GM21423 (cell line): ENCODE results near the gene INPP4B.
A peak's percentile ranks its signal among the peaks of the same experiment; 100 is the strongest.

ENCODE experiments used
- ATAC-seq: cut with Tn5 transposase; IDR thresholded peaks from one replicate; pipeline ENCODE4 v1.9.1; 2021; ENCODE audit warnings: mild to moderate bottlenecking, moderate library complexity; ENCODE audit not compliant: unreplicated experiment

The INPP4B gene

GRCh38 chr4:142181021-142181420 is 665.1 kb downstream of the INPP4B start:
- no peak for ATAC-seq

- no peak for ATAC-seq
Observed at GRCh38 chr4:142169216-142169615, 676.9 kb downstream of the INPP4B start.

- no peak for ATAC-seq
Observed at GRCh38 chr4:142168181-142168580, 677.9 kb downstream of the INPP4B start.

DNA sequence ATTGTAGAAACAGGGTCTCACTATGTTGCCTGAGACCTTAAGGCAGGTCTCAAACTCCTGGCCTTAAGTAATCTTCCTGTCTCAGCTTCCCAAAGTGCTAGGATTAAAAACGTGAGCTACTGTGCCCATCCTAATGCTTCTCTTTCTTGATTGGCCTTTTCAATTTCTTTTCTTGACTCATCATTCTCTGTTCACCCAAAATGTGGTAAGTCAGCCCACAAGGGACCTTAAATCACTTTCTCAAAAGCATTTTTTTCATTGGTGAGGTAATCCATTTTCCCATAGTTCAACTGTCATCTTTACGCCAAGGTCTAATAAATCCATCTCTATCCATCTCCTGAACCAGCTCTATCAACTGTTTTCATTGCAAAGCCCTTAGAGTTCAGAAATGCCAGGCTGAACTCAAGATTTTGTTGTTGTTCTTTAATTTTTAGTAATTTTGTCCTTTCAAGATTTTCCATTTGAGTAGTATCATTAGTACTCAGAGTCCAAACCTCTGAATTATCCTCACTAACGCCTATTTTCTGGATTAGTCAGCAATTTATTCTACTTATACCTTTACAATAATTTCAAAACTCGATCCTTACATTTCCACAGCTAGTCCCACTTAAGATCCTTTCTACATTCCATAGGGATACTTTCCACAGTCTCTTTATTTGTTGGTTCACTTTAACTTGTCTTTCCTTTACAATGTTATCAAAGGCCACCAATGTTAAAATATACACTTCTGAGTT is 681.2 kb downstream of the INPP4B start:
- no peak for ATAC-seq

- no peak for ATAC-seq
Observed at GRCh38 chr4:142161086-142161485, 685.0 kb downstream of the INPP4B start.

DNA sequence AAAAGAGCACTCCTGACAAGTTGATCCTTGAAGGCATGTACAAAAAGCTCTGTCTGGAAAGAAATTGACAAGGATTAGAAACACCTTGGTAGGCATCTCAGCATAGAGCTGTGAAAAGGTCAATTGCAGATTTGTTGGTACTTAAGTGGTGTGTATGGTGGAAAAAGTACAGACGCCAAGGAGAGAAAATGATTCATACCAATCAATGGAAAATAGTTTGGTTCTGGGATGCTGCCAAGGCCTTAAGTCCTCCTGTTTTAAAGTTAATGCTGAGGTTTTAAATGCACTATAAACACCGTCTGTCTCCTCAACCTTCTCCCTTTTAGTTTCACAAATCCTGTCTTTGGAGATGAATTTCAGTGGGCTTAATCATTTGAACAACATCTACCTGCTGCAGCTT is 685.6 kb downstream of the INPP4B start:
- no peak for ATAC-seq

GRCh38 chr4:142158980-142159379 is 687.1 kb downstream of the INPP4B start:
- ATAC-seq = no peak

DNA sequence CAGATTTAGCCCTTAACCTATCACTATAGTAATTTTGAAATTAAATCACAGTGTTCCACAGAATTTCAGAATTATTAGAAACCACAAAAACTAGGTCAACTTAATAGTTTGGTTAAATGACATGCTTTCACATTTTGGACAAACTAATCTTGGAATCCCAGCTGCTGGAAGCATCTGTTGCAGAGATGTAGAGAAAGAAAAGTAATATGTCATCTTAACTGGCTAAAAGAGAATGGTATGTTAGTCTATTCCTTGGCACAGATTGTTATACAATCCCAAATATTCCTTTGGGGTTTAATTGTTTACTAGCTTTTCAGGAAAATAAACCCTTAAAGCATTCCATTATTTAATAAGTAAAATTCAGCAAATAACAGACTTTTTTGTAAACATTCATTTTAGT is 689.8 kb downstream of the INPP4B start:
- ATAC-seq = no peak

GRCh38 chr4:142155347-142155746 is 690.8 kb downstream of the INPP4B start:
- no peak for ATAC-seq

GRCh38 chr4:142150483-142150882 is 695.6 kb downstream of the INPP4B start:
- ATAC-seq = no peak

DNA sequence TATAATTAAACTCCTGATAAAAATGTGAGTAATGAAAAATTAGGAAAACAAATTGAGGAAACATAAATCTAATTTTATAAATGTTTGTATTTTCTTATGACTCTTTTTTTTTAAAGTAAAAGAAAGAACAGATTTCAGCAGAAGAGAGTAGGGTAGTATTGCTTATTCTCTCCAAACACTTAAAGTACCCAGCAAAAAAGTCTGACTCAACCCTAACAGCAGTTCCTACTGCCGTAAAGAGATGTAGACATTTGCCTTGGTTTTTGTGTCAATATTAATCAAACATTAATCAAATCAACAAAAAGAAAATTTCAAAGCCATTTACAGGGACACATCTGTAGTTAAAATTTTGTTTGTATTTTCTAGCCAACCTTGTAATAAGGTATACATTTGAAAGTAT is 701.3 kb downstream of the INPP4B start:
- ATAC-seq = no peak

DNA sequence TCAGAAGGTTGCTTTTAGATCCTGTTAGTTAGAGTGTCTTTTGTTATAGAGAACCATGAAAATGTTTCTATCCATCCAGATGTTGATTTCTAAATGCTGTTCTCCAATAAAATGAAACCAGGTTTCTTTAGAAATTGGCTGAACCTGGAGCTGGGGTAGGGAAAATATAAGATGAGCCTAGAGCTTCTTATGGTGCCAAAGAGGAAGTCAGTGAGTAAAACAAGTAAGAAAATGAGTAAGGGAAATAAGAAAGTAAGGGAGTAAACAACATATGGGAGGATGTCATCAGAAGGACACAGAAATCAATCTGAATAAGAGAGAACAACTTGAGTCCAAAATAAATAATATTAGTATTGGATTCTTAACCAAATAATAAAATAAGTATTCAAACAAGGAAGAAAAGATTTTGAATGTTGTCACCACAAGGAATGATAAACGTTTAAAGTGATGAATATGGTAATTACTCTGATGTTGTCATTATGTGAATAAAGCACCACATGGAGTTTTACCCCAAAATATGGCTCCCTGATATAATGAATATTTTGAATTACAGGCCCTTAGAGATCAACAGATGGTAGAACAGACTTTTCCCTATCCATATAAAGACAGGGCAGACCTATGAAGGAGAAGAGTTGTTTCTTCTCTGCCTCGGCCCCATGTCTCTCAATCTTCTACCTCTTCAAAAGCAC is 703.6 kb downstream of the INPP4B start:
- ATAC-seq = no peak

GRCh38 chr4:142141224-142141623 is 704.9 kb downstream of the INPP4B start:
- ATAC-seq = no peak

- no peak for ATAC-seq
Observed at GRCh38 chr4:142130666-142131065, 715.4 kb downstream of the INPP4B start.

DNA sequence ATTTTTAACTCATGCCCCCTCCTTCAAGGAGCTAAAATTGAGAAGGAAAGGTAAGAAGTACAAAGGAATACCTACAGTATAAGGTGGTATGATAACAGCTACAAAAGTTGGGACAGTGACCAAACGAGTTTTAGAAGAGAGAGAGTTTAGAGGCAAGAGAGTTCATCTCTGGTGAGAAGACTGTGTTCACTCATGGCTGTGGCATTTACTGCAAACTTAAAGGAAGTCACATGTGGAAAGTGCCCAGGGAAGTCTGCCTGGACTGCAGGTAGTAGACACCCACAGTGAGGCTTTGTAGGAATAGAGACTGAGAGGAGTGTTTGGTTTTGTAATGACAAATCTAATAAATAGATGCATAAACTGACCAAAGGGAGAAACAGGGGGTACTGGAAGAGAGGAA is 716.2 kb downstream of the INPP4B start:
- ATAC-seq = no peak

DNA sequence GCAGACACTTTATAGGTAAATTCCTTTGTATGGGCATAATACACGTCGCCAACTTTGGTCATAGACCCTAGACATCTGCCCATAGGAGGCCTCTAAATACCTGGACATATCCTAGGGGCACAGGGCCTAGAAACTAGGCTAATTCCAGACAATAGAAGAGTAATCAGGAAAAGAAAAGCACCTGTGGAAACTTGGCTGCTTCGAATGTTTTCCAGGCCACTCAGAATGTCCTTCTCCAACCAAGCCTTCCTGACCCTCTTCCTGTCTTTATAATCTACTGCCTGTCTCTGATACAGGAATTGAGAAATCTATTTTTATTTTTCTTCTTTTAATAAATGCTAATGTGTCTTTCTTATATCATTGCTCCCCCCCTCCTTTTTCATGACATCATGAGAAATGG is 716.6 kb downstream of the INPP4B start:
- ATAC-seq = no peak

DNA sequence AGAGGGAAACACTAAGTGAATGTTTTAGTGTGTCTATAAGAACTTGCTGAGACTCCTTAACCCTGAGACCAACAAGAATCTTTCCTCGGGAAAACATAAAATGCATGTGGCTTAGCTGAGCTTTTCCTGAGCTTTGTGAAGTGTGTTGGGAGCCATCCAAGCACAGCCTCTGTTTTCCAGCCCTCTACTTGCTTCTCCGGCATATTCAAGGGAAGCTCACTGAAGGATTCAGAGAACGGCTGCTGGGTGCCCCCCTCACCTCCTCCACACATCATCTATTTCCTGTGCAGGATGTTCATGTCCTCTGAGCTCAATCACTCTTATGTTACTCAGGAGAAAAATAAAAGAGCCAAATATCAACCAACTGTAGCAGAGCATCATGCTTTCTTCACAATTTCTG is 717.6 kb downstream of the INPP4B start:
- no peak for ATAC-seq

DNA sequence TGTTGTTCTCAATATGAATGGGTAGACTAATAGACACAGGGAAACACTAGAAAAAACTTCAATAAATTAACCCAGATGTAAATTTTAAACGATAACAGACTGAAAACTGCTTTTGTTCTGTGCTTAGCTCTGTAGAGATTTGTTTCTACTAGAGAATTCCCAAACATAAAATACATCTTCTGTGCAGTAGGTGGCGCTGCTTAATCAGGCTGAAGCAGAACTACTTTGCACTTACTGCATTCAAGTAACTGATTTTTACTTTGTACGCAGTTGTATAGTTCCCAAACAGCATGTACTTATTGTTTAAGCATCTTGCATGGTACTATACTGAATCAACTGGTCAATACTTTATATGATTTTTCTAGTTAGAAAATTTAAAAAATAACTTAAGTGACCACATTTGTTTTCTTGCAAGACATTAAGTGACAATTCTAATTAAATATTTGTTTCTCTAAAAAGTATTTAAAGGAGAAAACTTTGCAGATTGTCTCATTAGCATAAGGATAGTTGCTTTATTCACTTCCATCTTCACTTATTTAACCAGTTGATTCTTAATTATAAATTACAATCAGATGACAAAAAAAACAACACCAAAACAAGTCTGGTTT is 719.1 kb downstream of the INPP4B start:
- peak; percentile 60 for ATAC-seq

GRCh38 chr4:142124874-142125273 is 721.2 kb downstream of the INPP4B start:
- ATAC-seq = no peak

GRCh38 chr4:142121448-142122350 is 724.4 kb downstream of the INPP4B start:
- ATAC-seq = no peak

DNA sequence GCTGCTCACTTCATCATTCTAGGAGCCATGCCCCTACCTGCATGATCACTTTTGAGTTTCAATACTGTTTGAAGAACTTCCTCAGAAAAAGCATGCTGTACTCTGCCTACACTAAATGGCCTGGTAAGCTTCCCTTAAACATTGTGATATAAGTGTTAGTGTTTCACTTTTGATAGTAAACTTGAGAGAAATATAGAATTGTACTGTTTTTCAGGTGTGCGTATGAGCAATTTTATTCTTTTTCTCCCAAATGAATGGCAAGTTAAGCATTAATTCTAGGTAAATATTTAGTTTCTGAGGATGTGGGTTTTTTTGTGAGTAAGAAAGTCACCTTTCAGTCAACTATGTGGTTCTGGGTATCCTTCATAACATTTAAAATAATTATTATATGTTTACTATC is 725.2 kb downstream of the INPP4B start:
- ATAC-seq = no peak
